H1 (cell line): ENCODE data around the gene SUPT20HL1. TPM values are rescaled to one million over a fixed set of nuclear protein-coding genes. Genes with fewer than 3 reads are reported as not detected.

Experiments
- EP300 ChIP-seq, 2 experiments: IDR thresholded peaks; 1 replicate in 1 of 2; 2 replicates in 1 of 2; pipeline ENCODE4 v1.6.1; 2011 to 2012; ENCODE audit warnings: low read depth in 2 of 2, low read length in 2 of 2, mild to moderate bottlenecking in 2 of 2, borderline replicate concordance in 1 of 2, inconsistent platforms in 1 of 2, moderate library complexity in 1 of 2
- GTF2F1 ChIP-seq: IDR thresholded peaks from 2 replicates; pipeline ENCODE4 v1.6.1; 2012; ENCODE audit warnings: low read depth, low read length, improper control_type of control experiment, borderline replicate concordance
- JUN ChIP-seq: IDR thresholded peaks from 2 replicates; pipeline ENCODE4 v1.6.1; 2011; ENCODE audit warnings: low read depth, mild to moderate bottlenecking, improper control_type of control experiment, low read length
- MAFK ChIP-seq: IDR thresholded peaks from 2 replicates; pipeline ENCODE4 v1.6.1; 2012; ENCODE audit warnings: low read depth, mild to moderate bottlenecking, improper control_type of control experiment, low read length
- POU5F1 ChIP-seq: IDR thresholded peaks from 2 replicates; pipeline ENCODE4 v1.6.1; 2011; ENCODE audit warnings: low read depth, mild to moderate bottlenecking, low read length, moderate library complexity
- SAP30 ChIP-seq: fragments of 300-600 bp; sonication (generic); IDR thresholded peaks from 2 replicates; pipeline ENCODE4 v1.7.1; 2012; ENCODE audit warnings: low read length, moderate library complexity, mild to moderate bottlenecking, inconsistent platforms; ENCODE audit not compliant: insufficient read depth, insufficient replicate concordance
- SP4 ChIP-seq: IDR thresholded peaks from 2 replicates; pipeline ENCODE4 v1.6.1; 2012; ENCODE audit warnings: low read length, inconsistent platforms
- TEAD4 ChIP-seq: IDR thresholded peaks from 2 replicates; pipeline ENCODE4 v1.6.1; 2012; ENCODE audit warnings: low read depth, low read length, inconsistent platforms, mixed read lengths
- polyA plus RNA-seq, 7 experiments: library from polyadenylated mRNA; depleted of rRNA in 3 of 7; stranded (reverse) in 5 of 7; unstranded in 2 of 7; fragments of >200 nt in 5 of 7; fragments of 200-250 nt in 2 of 7; gene quantifications; 1 replicate in 5 of 7; 2 replicates in 1 of 7; 4 replicates in 1 of 7; pipeline versions ENCODE4 v1.2.1 to v1.2.3, GENCODE V29; 2011 to 2013; ENCODE audit warnings: missing spikeins in 2 of 7, mixed read lengths in 2 of 7
- total RNA-seq: library from RNA; stranded (reverse); fragmentation: NEBNext Ultra II Directional; extraction: Animal tissue kit (Norgen Biotek cat#: 25700); gene quantifications from 2 replicates; pipeline ENCODE4 v1.2.1, GENCODE V29; 2021
- TF ChIP-seq, protein P1 (sequence below): fragments of 300-600 bp; sonication (generic); IDR thresholded peaks from 2 replicates; pipeline ENCODE4 v1.7.1; 2012; ENCODE audit warnings: low read length, moderate library complexity, mild to moderate bottlenecking, inconsistent platforms; ENCODE audit not compliant: insufficient replicate concordance

SUPT20HL1 gene
- total and polyA plus RNA-seq, 2 of the 8 experiments (the other 6 are each of a cell fraction or from before 2014, with no cell fraction given), result not detected

DNA sequence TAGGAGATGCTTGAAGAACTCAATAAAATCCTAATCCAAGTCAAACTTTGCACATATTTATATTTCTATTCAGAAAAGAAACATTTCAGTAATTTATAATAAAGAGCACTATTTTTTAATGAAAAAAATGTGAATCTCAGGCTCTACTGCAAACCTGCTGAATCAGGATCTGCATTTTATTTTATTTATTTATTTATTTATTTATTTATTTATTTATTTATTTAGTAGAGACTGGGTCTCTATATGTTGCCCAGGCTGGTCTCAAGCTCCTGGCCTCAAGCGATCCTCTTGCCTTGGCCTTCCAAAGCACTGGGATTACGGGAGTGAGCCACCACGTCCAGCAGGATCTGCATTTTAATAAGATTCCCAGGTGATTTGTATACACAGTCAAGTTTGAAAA lies 16.0 kb downstream of the SUPT20HL1 start (continued):
- TF ChIP-seq, protein P1, sequence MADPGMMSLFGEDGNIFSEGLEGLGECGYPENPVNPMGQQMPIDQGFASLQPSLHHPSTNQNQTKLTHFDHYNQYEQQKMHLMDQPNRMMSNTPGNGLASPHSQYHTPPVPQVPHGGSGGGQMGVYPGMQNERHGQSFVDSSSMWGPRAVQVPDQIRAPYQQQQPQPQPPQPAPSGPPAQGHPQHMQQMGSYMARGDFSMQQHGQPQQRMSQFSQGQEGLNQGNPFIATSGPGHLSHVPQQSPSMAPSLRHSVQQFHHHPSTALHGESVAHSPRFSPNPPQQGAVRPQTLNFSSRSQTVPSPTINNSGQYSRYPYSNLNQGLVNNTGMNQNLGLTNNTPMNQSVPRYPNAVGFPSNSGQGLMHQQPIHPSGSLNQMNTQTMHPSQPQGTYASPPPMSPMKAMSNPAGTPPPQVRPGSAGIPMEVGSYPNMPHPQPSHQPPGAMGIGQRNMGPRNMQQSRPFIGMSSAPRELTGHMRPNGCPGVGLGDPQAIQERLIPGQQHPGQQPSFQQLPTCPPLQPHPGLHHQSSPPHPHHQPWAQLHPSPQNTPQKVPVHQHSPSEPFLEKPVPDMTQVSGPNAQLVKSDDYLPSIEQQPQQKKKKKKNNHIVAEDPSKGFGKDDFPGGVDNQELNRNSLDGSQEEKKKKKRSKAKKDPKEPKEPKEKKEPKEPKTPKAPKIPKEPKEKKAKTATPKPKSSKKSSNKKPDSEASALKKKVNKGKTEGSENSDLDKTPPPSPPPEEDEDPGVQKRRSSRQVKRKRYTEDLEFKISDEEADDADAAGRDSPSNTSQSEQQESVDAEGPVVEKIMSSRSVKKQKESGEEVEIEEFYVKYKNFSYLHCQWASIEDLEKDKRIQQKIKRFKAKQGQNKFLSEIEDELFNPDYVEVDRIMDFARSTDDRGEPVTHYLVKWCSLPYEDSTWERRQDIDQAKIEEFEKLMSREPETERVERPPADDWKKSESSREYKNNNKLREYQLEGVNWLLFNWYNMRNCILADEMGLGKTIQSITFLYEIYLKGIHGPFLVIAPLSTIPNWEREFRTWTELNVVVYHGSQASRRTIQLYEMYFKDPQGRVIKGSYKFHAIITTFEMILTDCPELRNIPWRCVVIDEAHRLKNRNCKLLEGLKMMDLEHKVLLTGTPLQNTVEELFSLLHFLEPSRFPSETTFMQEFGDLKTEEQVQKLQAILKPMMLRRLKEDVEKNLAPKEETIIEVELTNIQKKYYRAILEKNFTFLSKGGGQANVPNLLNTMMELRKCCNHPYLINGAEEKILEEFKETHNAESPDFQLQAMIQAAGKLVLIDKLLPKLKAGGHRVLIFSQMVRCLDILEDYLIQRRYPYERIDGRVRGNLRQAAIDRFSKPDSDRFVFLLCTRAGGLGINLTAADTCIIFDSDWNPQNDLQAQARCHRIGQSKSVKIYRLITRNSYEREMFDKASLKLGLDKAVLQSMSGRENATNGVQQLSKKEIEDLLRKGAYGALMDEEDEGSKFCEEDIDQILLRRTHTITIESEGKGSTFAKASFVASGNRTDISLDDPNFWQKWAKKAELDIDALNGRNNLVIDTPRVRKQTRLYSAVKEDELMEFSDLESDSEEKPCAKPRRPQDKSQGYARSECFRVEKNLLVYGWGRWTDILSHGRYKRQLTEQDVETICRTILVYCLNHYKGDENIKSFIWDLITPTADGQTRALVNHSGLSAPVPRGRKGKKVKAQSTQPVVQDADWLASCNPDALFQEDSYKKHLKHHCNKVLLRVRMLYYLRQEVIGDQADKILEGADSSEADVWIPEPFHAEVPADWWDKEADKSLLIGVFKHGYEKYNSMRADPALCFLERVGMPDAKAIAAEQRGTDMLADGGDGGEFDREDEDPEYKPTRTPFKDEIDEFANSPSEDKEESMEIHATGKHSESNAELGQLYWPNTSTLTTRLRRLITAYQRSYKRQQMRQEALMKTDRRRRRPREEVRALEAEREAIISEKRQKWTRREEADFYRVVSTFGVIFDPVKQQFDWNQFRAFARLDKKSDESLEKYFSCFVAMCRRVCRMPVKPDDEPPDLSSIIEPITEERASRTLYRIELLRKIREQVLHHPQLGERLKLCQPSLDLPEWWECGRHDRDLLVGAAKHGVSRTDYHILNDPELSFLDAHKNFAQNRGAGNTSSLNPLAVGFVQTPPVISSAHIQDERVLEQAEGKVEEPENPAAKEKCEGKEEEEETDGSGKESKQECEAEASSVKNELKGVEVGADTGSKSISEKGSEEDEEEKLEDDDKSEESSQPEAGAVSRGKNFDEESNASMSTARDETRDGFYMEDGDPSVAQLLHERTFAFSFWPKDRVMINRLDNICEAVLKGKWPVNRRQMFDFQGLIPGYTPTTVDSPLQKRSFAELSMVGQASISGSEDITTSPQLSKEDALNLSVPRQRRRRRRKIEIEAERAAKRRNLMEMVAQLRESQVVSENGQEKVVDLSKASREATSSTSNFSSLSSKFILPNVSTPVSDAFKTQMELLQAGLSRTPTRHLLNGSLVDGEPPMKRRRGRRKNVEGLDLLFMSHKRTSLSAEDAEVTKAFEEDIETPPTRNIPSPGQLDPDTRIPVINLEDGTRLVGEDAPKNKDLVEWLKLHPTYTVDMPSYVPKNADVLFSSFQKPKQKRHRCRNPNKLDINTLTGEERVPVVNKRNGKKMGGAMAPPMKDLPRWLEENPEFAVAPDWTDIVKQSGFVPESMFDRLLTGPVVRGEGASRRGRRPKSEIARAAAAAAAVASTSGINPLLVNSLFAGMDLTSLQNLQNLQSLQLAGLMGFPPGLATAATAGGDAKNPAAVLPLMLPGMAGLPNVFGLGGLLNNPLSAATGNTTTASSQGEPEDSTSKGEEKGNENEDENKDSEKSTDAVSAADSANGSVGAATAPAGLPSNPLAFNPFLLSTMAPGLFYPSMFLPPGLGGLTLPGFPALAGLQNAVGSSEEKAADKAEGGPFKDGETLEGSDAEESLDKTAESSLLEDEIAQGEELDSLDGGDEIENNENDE, result no peak
- TF ChIP-seq SP4 (no peak), JUN (no peak), GTF2F1 (no peak), SAP30 (no peak), TEAD4 (no peak), POU5F1 (no peak), EP300 (IDR thresholded peaks at IDR 0.05; ENCODE audit: borderline replicate concordance in 1 of 2, low read depth in 2 of 2, low read length in 2 of 2) (no peak), MAFK (no peak)
